Umbilical cord (tissue), 2 donors: ENCODE data around the gene KMT5C. TPM values are rescaled to one million over a fixed set of nuclear protein-coding genes. Genes with fewer than 3 reads are reported as not detected.
A peak's percentile ranks its signal among the peaks of the same experiment; 100 is the strongest.

Experiments
- DNase-seq: peaks from one replicate; pipeline ENCODE4 v3.0.0-alpha.2; 2015; ENCODE audit warnings: low spot score
- total RNA-seq: library from RNA; depleted of rRNA; stranded (reverse); fragments of >200 nt; gene quantifications from one replicate; pipeline ENCODE4 v1.2.3, GENCODE V29; 2014; ENCODE audit warnings: low replicate concordance; ENCODE audit not compliant: insufficient read depth

KMT5C gene
- total RNA-seq, 1 donor from 2014 or later = 10.6 TPM

- DNase-seq = peak; percentile 99
Measured at GRCh38 chr19:55384920-55385723, 45.4 kb downstream of the KMT5C start.

GRCh38 chr19:55385724-55386492 is 46.2 kb downstream of the KMT5C start, which contains the start of gene RPL28:
TSS of gene RPL28 (plus strand) at chr19:55385932. CDS start at chr19:55386358, 426 bp downstream.
- DNase-seq = peak; percentile 100

- DNase-seq = no peak
Measured at GRCh38 chr19:55386493-55386971, 46.9 kb downstream of the KMT5C start.

- DNase-seq = no peak
Measured at GRCh38 chr19:55387736-55388497, 48.2 kb downstream of the KMT5C start.

- no peak for DNase-seq
Measured at GRCh38 chr19:55389386-55390317, 50.0 kb downstream of the KMT5C start.

- no peak for DNase-seq
Measured at GRCh38 chr19:55390461-55390880, 50.8 kb downstream of the KMT5C start.

- no peak for DNase-seq
Measured at GRCh38 chr19:55391191-55391670, 51.6 kb downstream of the KMT5C start.

- no peak for DNase-seq
Measured at GRCh38 chr19:55391702-55392615, 52.3 kb downstream of the KMT5C start.

GRCh38 chr19:55392820-55393761 is 53.4 kb downstream of the KMT5C start:
- no peak for DNase-seq

Other genes with a start within 250 kb of the KMT5C start
- 31.3 TPM for gene PPP1R12C, start 222.2 kb upstream of the KMT5C start, total RNA-seq
- gene TNNT1, start 190.7 kb upstream of the KMT5C start, total RNA-seq = 0.72 TPM
- gene TNNI3, start 182.1 kb upstream of the KMT5C start, total RNA-seq = 3.6 TPM
- gene DNAAF3, start 173.3 kb upstream of the KMT5C start, total RNA-seq = 1.4 TPM
- gene SYT5, start 159.6 kb upstream of the KMT5C start, total RNA-seq = 1.9 TPM
- gene PTPRH, start 130.4 kb upstream of the KMT5C start, total RNA-seq = 0.24 TPM
- gene TMEM86B, start 111.1 kb upstream of the KMT5C start, total RNA-seq = 4.1 TPM
- 10.4 TPM for gene PPP6R1, start 80.9 kb upstream of the KMT5C start, total RNA-seq
- gene HSPBP1, start 59.8 kb upstream of the KMT5C start, total RNA-seq = 7.0 TPM
- gene BRSK1, start 55.9 kb upstream of the KMT5C start, total RNA-seq = not detected
- gene TMEM150B, start 14.5 kb upstream of the KMT5C start, total RNA-seq = 2.2 TPM
- gene COX6B2, start 14.8 kb downstream of the KMT5C start, total RNA-seq = not detected
- gene GARIN5B, start 23.4 kb downstream of the KMT5C start, total RNA-seq = not detected
- 12.0 TPM for gene IL11, start 30.6 kb downstream of the KMT5C start, total RNA-seq
- not detected for gene TMEM190, start 37.0 kb downstream of the KMT5C start, total RNA-seq
- gene TMEM238, start 44.4 kb downstream of the KMT5C start, total RNA-seq = 8.9 TPM
- gene RPL28, start 46.1 kb downstream of the KMT5C start, total RNA-seq = 227 TPM
- 19.3 TPM for gene UBE2S, start 67.9 kb downstream of the KMT5C start, total RNA-seq
- 1.2 TPM for gene SHISA7, start 103.4 kb downstream of the KMT5C start, total RNA-seq
- gene ISOC2, start 121.8 kb downstream of the KMT5C start, total RNA-seq = 15.9 TPM
- gene C19orf85, start 124.9 kb downstream of the KMT5C start, total RNA-seq = 3.9 TPM
- gene ZNF628, start 136.7 kb downstream of the KMT5C start, total RNA-seq = 1.7 TPM
- 18.8 TPM for gene NAT14, start 145.3 kb downstream of the KMT5C start, total RNA-seq
- gene SSC5D, start 148.6 kb downstream of the KMT5C start, total RNA-seq = 67.9 TPM
- not detected for gene SBK2, start 197.3 kb downstream of the KMT5C start, total RNA-seq
- gene SBK3, start 205.7 kb downstream of the KMT5C start, total RNA-seq = not detected
- gene ZNF579, start 241.0 kb downstream of the KMT5C start, total RNA-seq = 1.4 TPM